WTC11 (cell line): Measurements from ENCODE around the gene ZNF786. TPM values are rescaled to one million over a fixed set of nuclear protein-coding genes. Genes with fewer than 3 reads are reported as not detected.
"Not testable (repeated sequence)": the region's sequence is repeated elsewhere in the genome, so short reads cannot be mapped to it uniquely, and the experiment has no call there.

ENCODE experiments used
- ATAC-seq: fragments of 200-7000 bp; cut with Tn5 transposase; 2 replicates; pipeline ENCODE4 v1.10.0; 2021; ENCODE audit warnings: mild to moderate bottlenecking, moderate library complexity
- CTCF ChIA-PET: fragments of 300-600 bp; sonication (Branson Sonifier 250); formaldehyde crosslinking; loops from one replicate; lab custom pipeline; 2021; ENCODE audit warnings: antibody characterized with exemption; lab: Charles Lee
- POLR2A ChIA-PET: fragments of 350-600 bp; sonication (Branson Sonifier 250); formaldehyde crosslinking; loops from one replicate; lab custom pipeline; 2021; ENCODE audit warnings: antibody characterized with exemption; lab: Charles Lee
- DNase-seq: peaks from one replicate; pipeline ENCODE4 v3.0.0; 2021; ENCODE audit warnings: low spot score
- H3K27ac Mint-ChIP-seq: 2 replicates; pipeline ENCODE4 v1.8.0; 2021; ENCODE audit warnings: mixed read lengths
- H3K27me3 Mint-ChIP-seq: 2 replicates; pipeline ENCODE4 v1.8.0; 2021; ENCODE audit warnings: low read depth, mild to moderate bottlenecking, moderate library complexity, mixed read lengths
- H3K36me3 Mint-ChIP-seq: 2 replicates; pipeline ENCODE4 v1.8.0; 2021; ENCODE audit warnings: mixed read lengths
- H3K4me1 Mint-ChIP-seq: 2 replicates; pipeline ENCODE4 v1.8.0; 2022; ENCODE audit warnings: mixed read lengths
- H3K4me3 Mint-ChIP-seq: 2 replicates; pipeline ENCODE4 v1.8.0; 2021; ENCODE audit warnings: mild to moderate bottlenecking, moderate library complexity, mixed read lengths
- H3K9me3 Mint-ChIP-seq: 2 replicates; pipeline ENCODE4 v1.8.0; 2021; ENCODE audit warnings: mixed read lengths
- ETV6 ChIP-seq: sonication (generic); formaldehyde crosslinking; IDR thresholded peaks from 2 replicates; pipeline ENCODE4 v1.8.1; 2022; ENCODE audit warnings: mild to moderate bottlenecking, missing genetic modification reagents
- SOX15 ChIP-seq: fragments of 250-450 bp; sonication (Bioruptor Pico); IDR thresholded peaks from 2 replicates; pipeline ENCODE4 v1.9.0; 2021; ENCODE audit warnings: mild to moderate bottlenecking
- ZNF671 ChIP-seq: fragments of 250-450 bp; sonication (Bioruptor Pico); IDR thresholded peaks from 2 replicates; pipeline ENCODE4 v1.8.0; 2021; ENCODE audit warnings: mild to moderate bottlenecking
- total RNA-seq: library from RNA; stranded (reverse); gene quantifications from 3 replicates; pipeline ENCODE4 v1.2.3, GENCODE V29; 2021
- TF ChIP-seq, protein P1 (sequence below): fragments of 250-450 bp; sonication (Bioruptor Pico); IDR thresholded peaks from 2 replicates; pipeline ENCODE4 v1.9.0; 2021; ENCODE audit warnings: mild to moderate bottlenecking, borderline replicate concordance
- TF ChIP-seq, protein P2 (sequence below): sonication (generic); formaldehyde crosslinking; IDR thresholded peaks from 2 replicates; pipeline ENCODE4 v1.8.1; 2023; ENCODE audit warnings: mild to moderate bottlenecking, missing genetic modification reagents
- TF ChIP-seq, protein P3 (sequence below): sonication (generic); formaldehyde crosslinking; IDR thresholded peaks from 2 replicates; pipeline ENCODE4 v1.8.0; 2022; ENCODE audit warnings: missing genetic modification reagents
- TF ChIP-seq, protein P4 (sequence below): sonication (generic); formaldehyde crosslinking; IDR thresholded peaks from 2 replicates; pipeline ENCODE4 v1.8.1; 2022; ENCODE audit warnings: mild to moderate bottlenecking, moderate library complexity, missing genetic modification reagents
- TF ChIP-seq, protein P5 (sequence below): sonication (generic); formaldehyde crosslinking; IDR thresholded peaks from 2 replicates; pipeline ENCODE4 v1.8.1; 2023; ENCODE audit warnings: mild to moderate bottlenecking, missing genetic modification reagents, moderate library complexity

Gene ZNF786
- total RNA-seq, 1 experiment from 2014 or later, result 11.4 TPM

DNA sequence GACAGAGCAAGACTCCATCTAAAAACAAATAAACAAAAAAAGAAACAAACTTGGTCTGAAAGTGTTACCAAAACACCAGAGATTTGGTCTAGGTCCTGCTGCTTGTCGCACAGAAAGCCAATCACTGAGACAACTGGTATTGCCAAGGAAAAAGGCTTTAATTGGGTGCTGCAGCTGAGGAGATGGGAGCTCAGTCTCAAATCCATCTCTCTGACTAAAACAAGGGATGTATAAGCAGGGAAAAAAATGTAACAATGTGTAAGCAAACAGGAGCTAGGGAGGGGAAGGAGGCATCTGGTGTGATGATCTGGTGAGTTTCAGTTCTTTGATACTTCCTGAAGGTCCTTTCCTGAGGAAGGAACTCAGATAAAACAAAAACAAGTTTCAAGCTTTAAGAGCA, 53.8 kb downstream of the ZNF786 start (continued):
- TF ChIP-seq, protein P1, sequence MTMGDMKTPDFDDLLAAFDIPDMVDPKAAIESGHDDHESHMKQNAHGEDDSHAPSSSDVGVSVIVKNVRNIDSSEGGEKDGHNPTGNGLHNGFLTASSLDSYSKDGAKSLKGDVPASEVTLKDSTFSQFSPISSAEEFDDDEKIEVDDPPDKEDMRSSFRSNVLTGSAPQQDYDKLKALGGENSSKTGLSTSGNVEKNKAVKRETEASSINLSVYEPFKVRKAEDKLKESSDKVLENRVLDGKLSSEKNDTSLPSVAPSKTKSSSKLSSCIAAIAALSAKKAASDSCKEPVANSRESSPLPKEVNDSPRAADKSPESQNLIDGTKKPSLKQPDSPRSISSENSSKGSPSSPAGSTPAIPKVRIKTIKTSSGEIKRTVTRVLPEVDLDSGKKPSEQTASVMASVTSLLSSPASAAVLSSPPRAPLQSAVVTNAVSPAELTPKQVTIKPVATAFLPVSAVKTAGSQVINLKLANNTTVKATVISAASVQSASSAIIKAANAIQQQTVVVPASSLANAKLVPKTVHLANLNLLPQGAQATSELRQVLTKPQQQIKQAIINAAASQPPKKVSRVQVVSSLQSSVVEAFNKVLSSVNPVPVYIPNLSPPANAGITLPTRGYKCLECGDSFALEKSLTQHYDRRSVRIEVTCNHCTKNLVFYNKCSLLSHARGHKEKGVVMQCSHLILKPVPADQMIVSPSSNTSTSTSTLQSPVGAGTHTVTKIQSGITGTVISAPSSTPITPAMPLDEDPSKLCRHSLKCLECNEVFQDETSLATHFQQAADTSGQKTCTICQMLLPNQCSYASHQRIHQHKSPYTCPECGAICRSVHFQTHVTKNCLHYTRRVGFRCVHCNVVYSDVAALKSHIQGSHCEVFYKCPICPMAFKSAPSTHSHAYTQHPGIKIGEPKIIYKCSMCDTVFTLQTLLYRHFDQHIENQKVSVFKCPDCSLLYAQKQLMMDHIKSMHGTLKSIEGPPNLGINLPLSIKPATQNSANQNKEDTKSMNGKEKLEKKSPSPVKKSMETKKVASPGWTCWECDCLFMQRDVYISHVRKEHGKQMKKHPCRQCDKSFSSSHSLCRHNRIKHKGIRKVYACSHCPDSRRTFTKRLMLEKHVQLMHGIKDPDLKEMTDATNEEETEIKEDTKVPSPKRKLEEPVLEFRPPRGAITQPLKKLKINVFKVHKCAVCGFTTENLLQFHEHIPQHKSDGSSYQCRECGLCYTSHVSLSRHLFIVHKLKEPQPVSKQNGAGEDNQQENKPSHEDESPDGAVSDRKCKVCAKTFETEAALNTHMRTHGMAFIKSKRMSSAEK (CRISPR knock-in tag), result no peak
- TF ChIP-seq ZNF671 (no peak), SOX15 (CRISPR knock-in tag) (no peak), ETV6 (CRISPR knock-in tag) (no peak)
- TF ChIP-seq, all 79 proteins: peak for 0

DNA sequence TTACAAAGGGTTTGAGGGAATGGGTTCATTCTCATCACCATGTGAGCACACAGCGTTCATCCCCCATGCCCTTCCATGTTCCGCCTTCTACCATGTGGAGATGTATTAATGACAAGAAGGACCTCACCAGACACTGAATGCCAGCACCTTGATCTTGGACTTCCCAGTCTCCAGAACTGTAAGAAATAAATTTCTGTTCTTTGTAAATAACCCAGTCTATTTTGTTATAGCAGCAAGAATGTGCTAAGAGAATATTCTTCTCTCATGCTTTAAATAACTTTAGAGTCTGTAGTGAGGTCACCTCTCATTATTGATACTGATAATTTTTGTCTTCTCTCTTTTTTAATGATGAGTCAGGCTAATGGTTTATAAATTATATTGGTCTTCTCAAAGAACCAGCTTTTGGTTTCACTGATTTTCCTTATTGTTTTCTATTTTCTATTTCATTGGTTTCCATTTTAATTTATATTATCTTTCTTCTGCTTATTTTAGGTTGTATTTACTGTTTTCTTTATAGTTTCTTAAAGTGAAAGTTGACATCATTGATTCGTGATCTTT, 59.1 kb downstream of the ZNF786 start:
- H3K36me3 Mint-ChIP-seq, result no peaks in the 10 kb centered on the region
- DNase-seq (no peak), ATAC-seq (no peak)
- H3K4me1 Mint-ChIP-seq, result peaks cover 16% of the 10 kb centered on the region
- no peak overlapping the region for H3K27ac Mint-ChIP-seq
- TF ChIP-seq, protein P2, sequence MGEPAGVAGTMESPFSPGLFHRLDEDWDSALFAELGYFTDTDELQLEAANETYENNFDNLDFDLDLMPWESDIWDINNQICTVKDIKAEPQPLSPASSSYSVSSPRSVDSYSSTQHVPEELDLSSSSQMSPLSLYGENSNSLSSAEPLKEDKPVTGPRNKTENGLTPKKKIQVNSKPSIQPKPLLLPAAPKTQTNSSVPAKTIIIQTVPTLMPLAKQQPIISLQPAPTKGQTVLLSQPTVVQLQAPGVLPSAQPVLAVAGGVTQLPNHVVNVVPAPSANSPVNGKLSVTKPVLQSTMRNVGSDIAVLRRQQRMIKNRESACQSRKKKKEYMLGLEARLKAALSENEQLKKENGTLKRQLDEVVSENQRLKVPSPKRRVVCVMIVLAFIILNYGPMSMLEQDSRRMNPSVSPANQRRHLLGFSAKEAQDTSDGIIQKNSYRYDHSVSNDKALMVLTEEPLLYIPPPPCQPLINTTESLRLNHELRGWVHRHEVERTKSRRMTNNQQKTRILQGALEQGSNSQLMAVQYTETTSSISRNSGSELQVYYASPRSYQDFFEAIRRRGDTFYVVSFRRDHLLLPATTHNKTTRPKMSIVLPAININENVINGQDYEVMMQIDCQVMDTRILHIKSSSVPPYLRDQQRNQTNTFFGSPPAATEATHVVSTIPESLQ (CRISPR knock-in tag), result no peak
- TF ChIP-seq, protein P3, sequence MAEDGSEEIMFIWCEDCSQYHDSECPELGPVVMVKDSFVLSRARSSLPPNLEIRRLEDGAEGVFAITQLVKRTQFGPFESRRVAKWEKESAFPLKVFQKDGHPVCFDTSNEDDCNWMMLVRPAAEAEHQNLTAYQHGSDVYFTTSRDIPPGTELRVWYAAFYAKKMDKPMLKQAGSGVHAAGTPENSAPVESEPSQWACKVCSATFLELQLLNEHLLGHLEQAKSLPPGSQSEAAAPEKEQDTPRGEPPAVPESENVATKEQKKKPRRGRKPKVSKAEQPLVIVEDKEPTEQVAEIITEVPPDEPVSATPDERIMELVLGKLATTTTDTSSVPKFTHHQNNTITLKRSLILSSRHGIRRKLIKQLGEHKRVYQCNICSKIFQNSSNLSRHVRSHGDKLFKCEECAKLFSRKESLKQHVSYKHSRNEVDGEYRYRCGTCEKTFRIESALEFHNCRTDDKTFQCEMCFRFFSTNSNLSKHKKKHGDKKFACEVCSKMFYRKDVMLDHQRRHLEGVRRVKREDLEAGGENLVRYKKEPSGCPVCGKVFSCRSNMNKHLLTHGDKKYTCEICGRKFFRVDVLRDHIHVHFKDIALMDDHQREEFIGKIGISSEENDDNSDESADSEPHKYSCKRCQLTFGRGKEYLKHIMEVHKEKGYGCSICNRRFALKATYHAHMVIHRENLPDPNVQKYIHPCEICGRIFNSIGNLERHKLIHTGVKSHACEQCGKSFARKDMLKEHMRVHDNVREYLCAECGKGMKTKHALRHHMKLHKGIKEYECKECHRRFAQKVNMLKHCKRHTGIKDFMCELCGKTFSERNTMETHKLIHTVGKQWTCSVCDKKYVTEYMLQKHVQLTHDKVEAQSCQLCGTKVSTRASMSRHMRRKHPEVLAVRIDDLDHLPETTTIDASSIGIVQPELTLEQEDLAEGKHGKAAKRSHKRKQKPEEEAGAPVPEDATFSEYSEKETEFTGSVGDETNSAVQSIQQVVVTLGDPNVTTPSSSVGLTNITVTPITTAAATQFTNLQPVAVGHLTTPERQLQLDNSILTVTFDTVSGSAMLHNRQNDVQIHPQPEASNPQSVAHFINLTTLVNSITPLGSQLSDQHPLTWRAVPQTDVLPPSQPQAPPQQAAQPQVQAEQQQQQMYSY (CRISPR knock-in tag), result no peak
- TF ChIP-seq, protein P4, sequence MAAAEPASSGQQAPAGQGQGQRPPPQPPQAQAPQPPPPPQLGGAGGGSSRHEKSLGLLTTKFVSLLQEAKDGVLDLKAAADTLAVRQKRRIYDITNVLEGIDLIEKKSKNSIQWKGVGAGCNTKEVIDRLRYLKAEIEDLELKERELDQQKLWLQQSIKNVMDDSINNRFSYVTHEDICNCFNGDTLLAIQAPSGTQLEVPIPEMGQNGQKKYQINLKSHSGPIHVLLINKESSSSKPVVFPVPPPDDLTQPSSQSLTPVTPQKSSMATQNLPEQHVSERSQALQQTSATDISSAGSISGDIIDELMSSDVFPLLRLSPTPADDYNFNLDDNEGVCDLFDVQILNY (CRISPR knock-in tag), result no peak
- TF ChIP-seq, protein P5, sequence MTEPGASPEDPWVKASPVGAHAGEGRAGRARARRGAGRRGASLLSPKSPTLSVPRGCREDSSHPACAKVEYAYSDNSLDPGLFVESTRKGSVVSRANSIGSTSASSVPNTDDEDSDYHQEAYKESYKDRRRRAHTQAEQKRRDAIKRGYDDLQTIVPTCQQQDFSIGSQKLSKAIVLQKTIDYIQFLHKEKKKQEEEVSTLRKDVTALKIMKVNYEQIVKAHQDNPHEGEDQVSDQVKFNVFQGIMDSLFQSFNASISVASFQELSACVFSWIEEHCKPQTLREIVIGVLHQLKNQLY, result no peak
- peaks cover 7% of the 10 kb centered on the region; the same call in 1 of the 2 replicates for H3K27me3 Mint-ChIP-seq
- POLR2A ChIA-PET, result no interaction called here
- no peak overlapping the region for H3K4me3 Mint-ChIP-seq
- CTCF ChIA-PET, result interaction anchor here (1.2 kb wide), 1 partner anchor 35 kb away, joined by 3 read pairs; no protein-coding TSS in a partner anchor
- peaks cover 5% of the 10 kb centered on the region; the same call in 1 of the 2 replicates for H3K9me3 Mint-ChIP-seq

DNA sequence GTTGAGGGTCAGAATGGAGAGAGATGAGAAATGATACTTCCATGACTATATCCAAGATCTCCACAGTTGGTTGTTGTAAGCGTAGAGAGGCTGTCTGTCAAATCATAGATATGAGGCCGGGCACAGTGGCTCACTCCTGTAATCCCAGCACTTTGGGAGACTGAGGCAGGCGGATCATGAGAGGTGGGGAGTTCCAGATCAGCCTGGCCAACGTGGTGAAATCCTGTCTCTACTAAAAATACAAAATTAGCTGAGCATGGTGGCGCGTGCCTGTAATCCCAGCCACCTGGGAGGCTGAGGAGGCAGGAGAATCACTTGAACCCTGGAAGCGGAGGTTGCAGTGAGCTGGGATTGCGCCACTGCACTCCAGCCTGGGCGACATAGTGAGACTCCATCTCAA, 60.1 kb downstream of the ZNF786 start:
- H3K36me3 Mint-ChIP-seq, POLR2A ChIA-PET, H3K27me3 Mint-ChIP-seq, ATAC-seq, H3K4me3 Mint-ChIP-seq, H3K27ac Mint-ChIP-seq, H3K9me3 Mint-ChIP-seq, DNase-seq: not testable (repeated sequence)
- peaks cover 26% of the 10 kb centered on the region for H3K4me1 Mint-ChIP-seq
- CTCF ChIA-PET, result interaction anchor here (0.6 to 1.2 kb wide), 2 partner anchors 36 to 59 kb away, joined by 3 read pairs; no protein-coding TSS in a partner anchor
